Left ventricle myocardium inferior (tissue), 1 donor: ENCODE measurements around the gene KCNE5. TPM values are rescaled to one million over a fixed set of nuclear protein-coding genes. Genes with fewer than 3 reads are reported as not detected.
"Not testable (repeated sequence)": the region's sequence is repeated elsewhere in the genome, so short reads cannot be mapped to it uniquely, and the experiment has no call there.

Experiments
- DNase-seq: peaks from one replicate; pipeline ENCODE4 v3.0.0-alpha.2; 2020
- H3K27ac ChIP-seq: fragments of 200-600 bp; replicated peaks from 2 replicates; pipeline ENCODE4 v1.8.0; 2021
- H3K27me3 ChIP-seq: fragments of 200-600 bp; 2 replicates; pipeline ENCODE4 v1.8.0; 2021; ENCODE audit warnings: low read depth
- H3K36me3 ChIP-seq: fragments of 200-600 bp; 2 replicates; pipeline ENCODE4 v1.8.0; 2021
- H3K4me1 ChIP-seq: fragments of 200-600 bp; 2 replicates; pipeline ENCODE4 v1.8.0; 2021
- H3K4me3 ChIP-seq: fragments of 200-600 bp; 2 replicates; pipeline ENCODE4 v1.8.0; 2021; ENCODE audit warnings: mild to moderate bottlenecking, moderate library complexity
- H3K9me3 ChIP-seq: fragments of 200-600 bp; replicated peaks from 2 replicates; pipeline ENCODE4 v1.8.0; 2021
- intact Hi-C: fragments of 100-400 bp; cut with micrococcal nuclease; formaldehyde crosslinking; loops from one replicate; pipeline ENCODE4 v1.11.0; 2022
- total RNA-seq: library from RNA; stranded (reverse); fragmentation: NEBNext Ultra II Directional; extraction: Animal tissue kit (Norgen Biotek cat#: 25700); gene quantifications from one replicate; pipeline ENCODE4 v1.2.1, GENCODE V29; 2021
- TF ChIP-seq, protein P1 (sequence below): fragments of 200-600 bp; IDR thresholded peaks from 2 replicates; pipeline ENCODE4 v1.8.0; 2021; ENCODE audit warnings: antibody characterized with exemption, mild to moderate bottlenecking, borderline replicate concordance
- donor health status: DM: no; HTN: yes; CAD: no; lungs with severe emphysema.

Gene KCNE5
- total RNA-seq, 1 donor from 2014 or later: not detected

DNA sequence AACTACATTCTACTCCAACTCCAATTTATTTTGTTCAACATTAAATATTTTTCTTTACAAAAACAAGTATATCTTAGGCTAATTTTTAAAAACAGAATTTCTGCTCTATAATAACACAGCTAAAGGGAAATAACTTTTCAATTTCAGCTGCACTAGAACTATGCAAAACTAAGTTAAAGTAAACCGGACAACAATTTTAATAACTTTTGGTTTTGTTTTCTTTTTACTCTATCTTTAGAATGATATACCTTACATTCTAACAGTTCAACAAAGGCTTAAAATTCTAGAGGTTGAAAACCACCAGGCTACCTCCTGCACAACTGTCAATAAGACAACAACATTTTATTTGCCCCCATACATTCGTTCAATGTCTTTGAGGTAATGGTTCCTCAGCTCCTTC is 18.7 kb upstream of the KCNE5 start:
- no peak overlapping the region for H3K4me3 ChIP-seq
- intact Hi-C loops: no loop called here
- no peaks in the 10 kb centered on the region for H3K9me3 ChIP-seq
- no peaks in the 10 kb centered on the region for H3K4me1 ChIP-seq
- H3K27ac ChIP-seq: no peak overlapping the region
- TF ChIP-seq, protein P1, sequence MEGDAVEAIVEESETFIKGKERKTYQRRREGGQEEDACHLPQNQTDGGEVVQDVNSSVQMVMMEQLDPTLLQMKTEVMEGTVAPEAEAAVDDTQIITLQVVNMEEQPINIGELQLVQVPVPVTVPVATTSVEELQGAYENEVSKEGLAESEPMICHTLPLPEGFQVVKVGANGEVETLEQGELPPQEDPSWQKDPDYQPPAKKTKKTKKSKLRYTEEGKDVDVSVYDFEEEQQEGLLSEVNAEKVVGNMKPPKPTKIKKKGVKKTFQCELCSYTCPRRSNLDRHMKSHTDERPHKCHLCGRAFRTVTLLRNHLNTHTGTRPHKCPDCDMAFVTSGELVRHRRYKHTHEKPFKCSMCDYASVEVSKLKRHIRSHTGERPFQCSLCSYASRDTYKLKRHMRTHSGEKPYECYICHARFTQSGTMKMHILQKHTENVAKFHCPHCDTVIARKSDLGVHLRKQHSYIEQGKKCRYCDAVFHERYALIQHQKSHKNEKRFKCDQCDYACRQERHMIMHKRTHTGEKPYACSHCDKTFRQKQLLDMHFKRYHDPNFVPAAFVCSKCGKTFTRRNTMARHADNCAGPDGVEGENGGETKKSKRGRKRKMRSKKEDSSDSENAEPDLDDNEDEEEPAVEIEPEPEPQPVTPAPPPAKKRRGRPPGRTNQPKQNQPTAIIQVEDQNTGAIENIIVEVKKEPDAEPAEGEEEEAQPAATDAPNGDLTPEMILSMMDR: no peak
- DNase-seq: no peak
- no peaks in the 10 kb centered on the region for H3K27me3 ChIP-seq
- H3K36me3 ChIP-seq: no peaks in the 10 kb centered on the region

DNA sequence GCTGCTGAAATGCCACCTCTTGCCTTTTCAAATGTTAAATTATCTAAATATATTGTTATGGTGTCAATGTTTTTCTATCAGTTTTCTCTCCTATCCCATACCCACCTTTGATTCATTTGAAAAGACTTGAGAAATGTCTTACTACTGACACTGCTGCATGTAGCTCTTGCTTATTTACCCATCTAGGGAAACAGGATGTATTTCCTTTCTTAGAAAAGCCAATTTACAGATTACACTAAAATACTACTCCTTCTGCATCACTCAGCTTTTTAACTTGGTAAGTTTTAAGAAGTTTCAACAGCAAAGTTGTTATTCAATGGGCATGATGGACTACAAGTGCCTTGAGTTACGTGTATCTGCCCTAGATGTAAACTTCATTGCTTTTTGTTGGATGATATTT is 13.2 kb upstream of the KCNE5 start:
- DNase-seq: no peak
- TF ChIP-seq, protein P1: no peak
- H3K36me3 ChIP-seq: no peaks in the 10 kb centered on the region
- H3K27me3 ChIP-seq: no peaks in the 10 kb centered on the region
- H3K4me3 ChIP-seq: no peak overlapping the region
- no peak overlapping the region for H3K27ac ChIP-seq
- intact Hi-C loops: no loop called here
- no peaks in the 10 kb centered on the region for H3K4me1 ChIP-seq
- no peaks in the 10 kb centered on the region for H3K9me3 ChIP-seq

DNA sequence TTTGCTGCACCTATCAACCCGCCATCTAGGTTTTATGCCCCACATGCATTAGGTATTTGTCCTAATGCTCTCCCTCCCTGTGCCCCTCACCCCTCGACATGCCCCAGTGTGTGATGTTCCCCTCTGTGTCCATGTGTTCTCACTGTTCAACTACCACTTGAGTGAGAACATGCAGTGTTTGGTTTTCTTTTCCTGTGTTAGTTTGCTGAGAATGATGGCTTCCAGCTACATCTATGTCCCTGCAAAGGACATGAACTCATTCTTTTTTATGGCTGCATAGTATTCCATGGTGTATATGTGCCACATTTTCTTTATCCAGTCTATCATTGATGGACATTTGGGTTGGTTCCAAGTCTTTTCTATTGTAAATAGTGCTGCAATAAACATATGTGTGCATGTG is 12.5 kb upstream of the KCNE5 start:
- H3K4me3 ChIP-seq, H3K27ac ChIP-seq, H3K27me3 ChIP-seq, DNase-seq, H3K4me1 ChIP-seq, H3K36me3 ChIP-seq, H3K9me3 ChIP-seq, intact Hi-C loops: not testable (repeated sequence)

DNA sequence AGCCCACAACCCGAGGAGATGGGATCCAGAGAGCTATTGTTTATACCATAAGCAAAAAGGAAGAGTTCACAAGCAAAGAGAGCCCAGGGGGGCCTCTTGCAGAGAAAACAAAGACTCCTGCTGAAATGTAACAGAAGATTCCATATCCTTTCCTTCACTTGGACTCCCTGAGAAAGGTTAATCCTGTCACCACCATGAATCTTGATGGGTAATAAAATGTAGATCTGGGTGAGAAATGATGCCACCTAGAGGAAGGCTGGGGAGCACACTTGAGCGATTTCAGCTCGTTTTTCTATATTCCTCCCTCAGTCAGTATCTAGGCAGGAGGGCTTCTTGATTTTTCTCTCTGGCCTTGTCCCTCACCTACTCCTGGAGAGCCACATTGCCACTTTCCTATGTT is 10.2 kb upstream of the KCNE5 start:
- Histone ChIP-seq H3K36me3 (no peaks in the 10 kb centered on the region), H3K4me1 (no peaks in the 10 kb centered on the region), H3K27ac (no peak overlapping the region), H3K4me3 (no peak overlapping the region), H3K27me3 (no peaks in the 10 kb centered on the region), H3K9me3 (no peaks in the 10 kb centered on the region)
- TF ChIP-seq, protein P1: peak; percentile 53
- DNase-seq: no peak
- intact Hi-C loops: no loop called here

DNA sequence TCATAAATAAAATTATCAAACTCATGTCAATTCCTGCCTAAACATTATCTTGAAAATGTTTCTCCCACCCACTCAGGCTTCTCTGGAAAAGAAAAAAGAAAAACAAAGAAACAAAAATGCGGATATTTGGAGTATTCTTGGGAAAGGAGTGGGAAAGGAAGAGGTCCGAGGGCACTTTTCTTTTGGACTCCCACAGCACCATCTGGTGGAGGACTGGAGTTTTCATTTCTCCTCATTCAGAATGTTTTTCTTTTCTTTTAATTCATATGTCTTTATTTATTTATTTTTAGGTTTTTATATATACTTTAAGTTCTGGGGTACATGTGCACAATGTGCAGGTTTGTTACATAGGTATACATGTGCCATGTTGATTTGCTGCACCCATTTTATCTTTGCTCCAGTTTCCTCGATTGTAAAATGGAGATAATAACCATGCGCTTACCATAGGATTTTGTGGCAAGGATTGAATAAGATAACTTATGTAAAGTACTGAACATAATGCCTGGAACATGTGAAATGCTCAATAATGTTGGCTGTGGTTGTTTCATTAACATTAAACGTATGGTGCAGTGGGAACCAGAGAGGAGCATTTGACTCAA is 8.0 kb upstream of the KCNE5 start:
- H3K27ac ChIP-seq: no peak overlapping the region
- intact Hi-C loops: no loop called here
- H3K4me3 ChIP-seq: no peak overlapping the region
- H3K4me1 ChIP-seq: no peaks in the 10 kb centered on the region
- H3K27me3 ChIP-seq: no peaks in the 10 kb centered on the region
- TF ChIP-seq, protein P1: peak; percentile 54
- no peak for DNase-seq
- no peaks in the 10 kb centered on the region for H3K9me3 ChIP-seq
- H3K36me3 ChIP-seq: no peaks in the 10 kb centered on the region

DNA sequence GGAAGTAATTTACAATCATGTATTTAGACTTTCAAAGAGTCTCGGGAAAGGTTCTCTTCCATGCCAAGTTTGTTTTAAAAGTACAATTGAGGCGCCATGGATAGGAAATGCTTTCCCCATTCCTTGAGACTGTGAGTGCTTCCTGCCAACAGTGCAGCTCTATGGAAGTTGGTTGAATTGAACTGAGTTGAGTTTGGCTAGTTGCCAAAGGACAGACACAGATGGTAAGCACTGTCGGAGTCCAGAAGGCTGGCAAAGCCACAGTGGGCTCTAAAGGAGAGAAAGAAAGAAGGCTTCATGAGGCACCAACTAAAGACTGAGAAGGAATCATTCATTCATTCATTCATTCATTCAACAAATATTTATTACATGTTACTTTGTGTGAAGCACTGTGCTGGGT is 4.3 kb upstream of the KCNE5 start:
- TF ChIP-seq, protein P1: no peak
- Histone ChIP-seq H3K4me3 (no peak overlapping the region), H3K36me3 (no peaks in the 10 kb centered on the region), H3K4me1 (no peaks in the 10 kb centered on the region), H3K27me3 (no peaks in the 10 kb centered on the region), H3K9me3 (no peaks in the 10 kb centered on the region), H3K27ac (no peak overlapping the region)
- intact Hi-C loops: no loop called here
- no peak for DNase-seq
